Sciatic nerve (tissue), 2 donors: ENCODE data around the gene LUC7L2. TPM values are rescaled to one million over a fixed set of nuclear protein-coding genes. Genes with fewer than 3 reads are reported as not detected.
A peak's percentile ranks its signal among the peaks of the same experiment; 100 is the strongest.
"Not testable (repeated sequence)": the region's sequence is repeated elsewhere in the genome, so short reads cannot be mapped to it uniquely, and the experiment has no call there.

Source experiments
- ATAC-seq: fragments of 200-7000 bp; cut with Tn5 transposase; one replicate; pipeline ENCODE4 v1.9.1; 2020; ENCODE audit warnings: mild to moderate bottlenecking, moderate library complexity
- DNase-seq: peaks from one replicate; pipeline ENCODE4 v3.0.0-alpha.2; 2020; ENCODE audit warnings: low spot score
- intact Hi-C: fragments of 100-400 bp; cut with DNase I; formaldehyde crosslinking; loops from one replicate; pipeline ENCODE4 v1.14.2; 2022
- total RNA-seq: library from RNA; stranded (reverse); fragmentation: NEBNext Ultra II Directional; extraction: Animal tissue kit (Norgen Biotek cat#: 25700); gene quantifications from one replicate; pipeline ENCODE4 v1.2.1, GENCODE V29; 2021
- donor health status: DM: no; HTN: no; CAD: no.
- donor health status: DM: no; HTN: no; CAD: no.

LUC7L2 gene
- total RNA-seq, 1 donor from 2014 or later: 144 TPM

- DNase-seq: no peak
- intact Hi-C loops: loop anchor here (5.0 kb wide), 1 partner anchor 1002 kb away; no protein-coding TSS in a partner anchor
- no peak for ATAC-seq
Measured at GRCh38 chr7:139345042-139345441, 14.7 kb upstream of the LUC7L2 start.

- intact Hi-C loops: no loop called here
- ATAC-seq (no peak), DNase-seq (no peak)
Measured at GRCh38 chr7:139351027-139351426, 8.7 kb upstream of the LUC7L2 start.

DNA sequence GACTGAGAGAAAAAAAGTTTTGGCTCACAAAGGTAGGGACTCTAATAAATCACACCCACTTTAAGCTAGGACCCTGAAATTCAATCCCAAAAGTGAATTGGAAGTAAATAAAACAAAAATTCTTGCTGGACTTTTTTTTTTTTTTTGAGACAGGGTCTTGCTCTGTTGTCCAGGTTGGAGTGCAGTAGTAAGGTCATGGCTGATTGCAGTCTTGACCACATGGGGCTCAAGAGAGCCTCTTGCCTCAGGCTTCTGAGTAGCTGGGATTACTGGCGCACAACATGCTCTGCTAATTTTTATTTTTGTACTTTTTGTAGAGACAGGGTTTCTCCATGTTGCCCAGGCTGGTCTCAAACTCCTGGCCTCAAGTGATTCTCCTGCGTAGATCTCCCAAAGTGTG is 5.0 kb upstream of the LUC7L2 start:
- no peak for ATAC-seq
- intact Hi-C loops: no loop called here
- DNase-seq: no peak

DNA sequence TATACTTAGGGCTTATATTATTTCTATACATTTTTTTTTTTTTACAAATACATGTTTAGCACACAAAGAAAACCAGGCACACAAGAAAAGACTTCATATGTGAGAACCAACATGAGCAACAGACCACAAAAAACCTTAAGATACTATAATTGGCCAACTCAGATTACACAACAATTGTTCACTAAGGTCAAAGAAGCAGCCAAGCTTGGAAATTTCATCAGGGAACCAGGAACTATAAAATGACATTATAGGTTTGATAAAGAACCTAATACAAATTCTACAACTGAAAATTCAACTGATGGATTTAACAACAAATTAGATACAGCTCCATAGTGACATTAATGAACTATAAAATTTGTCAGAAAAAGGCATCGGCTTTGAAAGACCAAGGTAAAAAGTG is 4.4 kb upstream of the LUC7L2 start:
- no peak for DNase-seq
- no peak for ATAC-seq

DNA sequence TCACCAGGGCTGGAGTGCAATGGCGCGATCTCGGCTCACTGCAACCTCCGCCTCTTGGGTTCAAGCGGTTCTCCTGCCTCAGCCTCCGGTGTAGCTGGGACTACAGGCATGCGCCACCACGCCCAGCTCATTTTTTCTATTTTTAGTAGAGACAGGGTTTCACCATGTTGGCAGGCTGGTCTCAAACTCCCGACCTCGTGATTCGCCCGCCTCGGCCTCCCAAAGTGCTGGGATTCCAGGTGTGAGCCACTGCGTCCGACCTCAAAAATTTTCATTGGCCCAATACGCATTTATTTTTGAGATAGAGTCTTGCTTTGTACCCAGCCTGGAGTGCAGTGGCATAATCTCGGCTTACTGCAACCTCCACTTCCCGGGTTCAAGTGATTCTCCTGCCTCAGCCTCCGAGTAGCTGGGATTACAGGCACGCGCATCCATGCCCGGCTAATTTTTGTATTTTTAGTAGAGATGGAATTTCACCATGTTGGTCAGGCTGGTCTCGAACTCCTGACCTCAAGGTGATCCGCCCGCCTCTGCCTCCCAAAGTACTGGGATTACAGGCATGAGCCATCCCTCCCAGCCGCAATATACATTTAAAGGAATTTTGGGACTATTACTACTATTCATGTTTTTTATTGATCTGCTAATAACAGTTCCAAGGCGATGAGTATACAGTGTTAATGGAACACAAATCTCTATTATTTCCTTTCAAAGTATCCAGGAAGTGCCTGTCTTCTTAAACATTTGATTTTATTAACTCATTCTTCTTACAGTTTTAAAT is 1.8 kb upstream of the LUC7L2 start:
- DNase-seq, intact Hi-C loops, ATAC-seq: not testable (repeated sequence)

More for the DNA sequence above, 4.4 kb upstream of the LUC7L2 start:
- intact Hi-C loops: no loop called here

DNA sequence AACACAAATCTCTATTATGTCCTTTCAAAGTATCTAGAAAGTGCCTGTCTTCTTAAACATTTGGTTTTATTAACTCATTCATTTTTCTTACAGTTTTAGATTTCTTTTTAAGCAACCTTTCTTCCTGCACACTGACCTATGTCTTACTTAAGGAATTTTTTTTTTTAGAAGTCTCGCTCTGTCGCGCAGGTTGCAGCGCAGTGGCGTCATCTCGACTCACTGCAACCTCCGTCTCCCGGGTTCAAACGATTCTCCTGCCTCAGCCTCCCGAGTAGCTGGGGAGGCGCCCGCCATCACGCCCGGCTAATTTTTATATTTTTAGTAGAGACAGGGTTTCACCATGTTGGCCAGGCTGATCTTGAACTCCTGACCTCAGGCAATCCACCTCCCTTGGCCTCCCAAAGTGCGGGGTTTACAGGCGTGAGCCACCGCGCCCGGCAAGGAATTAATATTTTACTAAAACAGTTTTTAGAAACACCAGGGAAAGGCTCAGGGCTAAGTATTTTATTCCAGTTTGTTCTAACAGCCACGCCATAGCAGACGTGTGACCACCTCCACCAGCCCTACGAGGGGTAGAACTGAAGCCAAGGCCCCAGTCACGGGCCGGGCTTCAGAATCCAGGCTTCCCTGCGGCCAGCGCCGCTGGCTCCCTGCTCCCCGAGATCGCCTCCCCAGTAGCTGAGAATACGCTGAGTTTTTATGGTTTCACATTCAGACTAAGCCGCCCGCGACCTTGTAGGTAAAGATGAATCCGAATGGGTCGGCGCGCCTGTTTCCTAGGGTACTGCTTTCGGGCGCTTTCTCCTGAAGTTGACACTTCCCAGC is 941 bp upstream of the LUC7L2 start:
- DNase-seq (no peak), ATAC-seq (peak; percentile 7)
- intact Hi-C loops: no loop called here

- intact Hi-C loops: no loop called here
- ATAC-seq (peak; percentile 94), DNase-seq (peak; percentile 98)
Measured at GRCh38 chr7:139360210-139360947, 685 bp downstream of the LUC7L2 start.

- ATAC-seq (no peak), DNase-seq (no peak)
- intact Hi-C loops: no loop called here
Measured at GRCh38 chr7:139360948-139361307, 1.2 kb downstream of the LUC7L2 start.

- no peak for DNase-seq
- intact Hi-C loops: no loop called here
- no peak for ATAC-seq
Measured at GRCh38 chr7:139361523-139361922, 1.8 kb downstream of the LUC7L2 start.

- DNase-seq: no peak
- ATAC-seq: no peak
- intact Hi-C loops: no loop called here
Measured at GRCh38 chr7:139362302-139362701, 2.6 kb downstream of the LUC7L2 start.

GRCh38 chr7:139362981-139363380 is 3.3 kb downstream of the LUC7L2 start:
- no peak for DNase-seq
- ATAC-seq: no peak
- intact Hi-C loops: no loop called here

GRCh38 chr7:139365336-139365735 is 5.6 kb downstream of the LUC7L2 start:
- ATAC-seq (no peak), DNase-seq (no peak)
- intact Hi-C loops: no loop called here

DNA sequence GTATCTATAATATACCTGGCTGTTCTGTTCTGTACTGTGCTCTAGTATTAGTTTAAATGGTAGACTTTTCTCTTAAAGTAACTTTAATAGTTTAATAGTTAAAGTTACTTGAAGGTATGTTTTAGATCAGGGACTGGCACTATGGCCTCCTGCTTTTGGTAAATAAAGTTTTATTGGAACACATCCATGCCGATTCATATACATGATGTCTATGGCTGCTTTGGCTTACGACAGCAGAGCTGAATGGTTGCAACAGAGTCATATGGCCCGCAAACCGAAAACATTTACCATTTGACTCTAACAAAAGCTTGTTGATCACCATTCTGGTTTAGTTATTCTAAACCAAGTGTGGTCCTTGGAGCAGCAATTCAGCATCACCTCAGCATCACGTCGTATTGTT is 6.7 kb downstream of the LUC7L2 start:
- DNase-seq (no peak), ATAC-seq (no peak)
- intact Hi-C loops: no loop called here

DNA sequence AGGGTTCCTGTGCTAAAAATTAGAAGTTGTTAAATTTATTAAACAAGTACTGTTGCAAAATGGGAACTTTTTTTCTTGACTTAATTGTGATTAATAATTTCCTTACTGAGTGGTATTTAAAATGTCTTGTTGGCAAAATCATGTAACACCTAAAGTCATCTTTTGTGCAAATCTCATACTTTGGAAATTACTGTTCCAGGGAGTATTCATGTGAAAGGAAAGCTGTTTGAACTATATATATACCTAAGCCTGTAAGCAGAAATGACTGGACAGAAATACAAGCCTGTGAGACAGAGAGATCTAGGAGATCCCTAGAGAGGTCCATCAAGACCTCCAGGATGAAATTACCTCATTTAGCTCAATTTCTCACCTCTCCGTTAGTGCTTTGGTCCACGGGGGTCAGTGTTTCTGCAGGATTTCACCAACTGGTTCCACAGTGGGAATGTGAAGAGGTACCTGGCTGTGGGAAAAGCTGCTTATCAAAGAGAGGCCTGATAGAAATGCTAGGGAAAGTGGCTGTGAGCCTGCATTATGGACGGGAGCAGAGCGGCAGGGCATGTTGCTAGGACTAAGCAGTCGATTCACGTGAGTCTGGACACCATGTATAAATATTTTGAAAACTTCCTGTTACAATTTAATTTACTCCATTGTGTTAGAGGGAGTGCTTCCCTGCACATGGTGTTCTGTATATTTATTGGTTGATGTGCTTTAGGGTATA is 7.9 kb downstream of the LUC7L2 start:
- intact Hi-C loops: no loop called here
- ATAC-seq: no peak
- no peak for DNase-seq

DNA sequence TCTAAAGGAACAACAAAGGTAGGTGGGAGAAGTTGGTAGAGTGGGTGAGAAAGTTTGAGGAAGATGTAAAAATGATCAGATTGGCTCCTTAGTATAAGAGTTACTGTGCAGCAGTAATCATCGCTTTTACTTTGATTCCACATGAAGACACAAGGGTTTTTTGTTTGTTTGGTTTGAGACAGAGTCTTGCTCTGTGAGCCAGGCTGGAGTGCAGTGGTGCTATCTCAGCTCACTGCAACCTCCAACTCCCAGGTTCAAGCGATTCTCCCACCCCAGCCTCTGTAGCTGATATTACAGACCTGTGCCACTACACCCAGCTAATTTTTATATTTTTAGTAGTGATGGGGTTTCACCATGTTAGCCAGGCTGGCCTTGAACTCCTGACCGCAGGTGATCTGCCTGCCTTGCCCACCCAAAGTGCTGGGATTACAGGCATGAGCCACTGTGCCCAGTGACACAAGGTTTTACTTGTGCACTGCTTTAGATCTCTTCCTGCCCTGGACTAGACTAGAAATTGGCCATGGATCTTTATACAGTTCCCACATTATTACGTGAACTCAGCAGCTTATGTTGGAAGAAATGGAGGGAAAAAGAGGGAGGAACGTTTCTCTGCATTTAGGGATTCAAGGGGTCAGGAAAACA is 10.7 kb downstream of the LUC7L2 start:
- ATAC-seq: no peak
- intact Hi-C loops: no loop called here
- DNase-seq: no peak

GRCh38 chr7:139370943-139371313 is 11.2 kb downstream of the LUC7L2 start:
- DNase-seq (no peak), ATAC-seq (no peak)
- intact Hi-C loops: no loop called here

DNA sequence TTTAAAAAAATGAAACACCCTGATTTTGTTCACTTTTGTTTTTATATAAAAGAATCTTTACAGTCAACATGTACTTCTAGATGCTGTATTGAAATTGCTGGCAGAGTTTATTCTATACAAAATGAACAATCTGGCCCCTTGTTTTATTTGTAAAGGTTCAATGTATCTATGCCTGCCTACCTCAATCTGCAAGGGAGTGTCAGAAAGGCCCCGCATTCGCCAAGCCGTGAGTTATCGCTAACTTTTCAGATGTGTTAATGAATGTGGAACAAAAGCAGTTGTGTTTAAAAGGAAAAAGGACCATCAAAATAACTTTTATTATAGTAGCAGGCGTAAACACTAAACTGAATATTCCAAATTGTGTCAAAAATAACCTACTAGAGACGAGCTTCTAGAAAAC is 14.6 kb downstream of the LUC7L2 start:
- intact Hi-C loops: no loop called here
- DNase-seq (no peak), ATAC-seq (no peak)

GRCh38 chr7:139382439-139382838 is 22.7 kb downstream of the LUC7L2 start:
- ATAC-seq: peak; percentile 44
- DNase-seq: no peak
- intact Hi-C loops: no loop called here

GRCh38 chr7:139384611-139385010 is 24.9 kb downstream of the LUC7L2 start:
- intact Hi-C loops: no loop called here
- DNase-seq (no peak), ATAC-seq (no peak)
